Body of pancreas (tissue), 4 donors: ENCODE results near the gene F8A3.
"Not testable (repeated sequence)": the region's sequence is repeated elsewhere in the genome, so short reads cannot be mapped to it uniquely, and the experiment has no call there.

Experiments used
- CTCF ChIP-seq, 7 experiments: fragments of 450-650 bp in 4 of 7; fragments of 200-600 bp in 3 of 7; sonication (generic) in 3 of 7; IDR thresholded peaks; one replicate each; pipeline ENCODE4 v1.5.1; 2016 to 2019; ENCODE audit warnings: antibody characterized with exemption in 7 of 7
- POLR2A ChIP-seq, 3 donors: fragments of 450-650 bp; IDR thresholded peaks; one replicate each; pipeline ENCODE4 v1.6.1; 2016; ENCODE audit warnings: antibody characterized with exemption in 3 of 3, mild to moderate bottlenecking in 2 of 3

GRCh38 chrX:155466269-155466938 is 8.0 kb upstream of the F8A3 start:
- not testable (repeated sequence) for TF ChIP-seq CTCF, POLR2A (IDR thresholded peaks at IDR 0.05)
